Measurements from ENCODE around the gene ZBTB7C.

ZBTB7C gene

DNA sequence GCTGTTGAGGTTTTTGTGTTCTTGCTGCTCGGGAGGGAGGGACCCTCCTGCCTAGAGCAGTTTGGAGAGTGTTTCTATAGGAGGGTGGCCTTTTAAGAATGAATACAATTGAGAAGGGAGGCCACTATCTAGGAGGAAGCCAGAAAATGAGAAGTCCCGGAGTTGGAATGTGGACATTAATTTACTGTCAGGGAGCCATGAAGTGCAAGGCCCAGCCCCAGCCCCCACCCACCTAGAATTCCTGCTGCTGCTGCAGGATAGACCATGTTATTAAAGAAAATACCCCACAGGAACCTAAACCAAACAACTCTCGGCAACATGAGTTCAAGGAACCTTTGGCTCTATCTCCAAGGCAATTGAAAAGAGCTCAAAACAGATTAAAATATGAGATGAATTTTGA, 46.0 kb downstream of the ZBTB7C start:
- TF ChIP-seq, protein P1, sequence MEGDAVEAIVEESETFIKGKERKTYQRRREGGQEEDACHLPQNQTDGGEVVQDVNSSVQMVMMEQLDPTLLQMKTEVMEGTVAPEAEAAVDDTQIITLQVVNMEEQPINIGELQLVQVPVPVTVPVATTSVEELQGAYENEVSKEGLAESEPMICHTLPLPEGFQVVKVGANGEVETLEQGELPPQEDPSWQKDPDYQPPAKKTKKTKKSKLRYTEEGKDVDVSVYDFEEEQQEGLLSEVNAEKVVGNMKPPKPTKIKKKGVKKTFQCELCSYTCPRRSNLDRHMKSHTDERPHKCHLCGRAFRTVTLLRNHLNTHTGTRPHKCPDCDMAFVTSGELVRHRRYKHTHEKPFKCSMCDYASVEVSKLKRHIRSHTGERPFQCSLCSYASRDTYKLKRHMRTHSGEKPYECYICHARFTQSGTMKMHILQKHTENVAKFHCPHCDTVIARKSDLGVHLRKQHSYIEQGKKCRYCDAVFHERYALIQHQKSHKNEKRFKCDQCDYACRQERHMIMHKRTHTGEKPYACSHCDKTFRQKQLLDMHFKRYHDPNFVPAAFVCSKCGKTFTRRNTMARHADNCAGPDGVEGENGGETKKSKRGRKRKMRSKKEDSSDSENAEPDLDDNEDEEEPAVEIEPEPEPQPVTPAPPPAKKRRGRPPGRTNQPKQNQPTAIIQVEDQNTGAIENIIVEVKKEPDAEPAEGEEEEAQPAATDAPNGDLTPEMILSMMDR (conservative IDR thresholded peaks at IDR 0.05; ENCODE audit: low read length), result no peak
- DNase-seq (ENCODE audit: low read depth), result no peak
- no peak overlapping the region for H3K4me3 ChIP-seq (ENCODE audit: low read length)

- TF ChIP-seq, protein P1 (conservative IDR thresholded peaks at IDR 0.05; ENCODE audit: low read length), result no peak
- no peak overlapping the region for H3K4me3 ChIP-seq (ENCODE audit: low read length)
These were observed 47.4 kb downstream of the ZBTB7C start for GRCh38 chr18:48361801-48362200.

DNA sequence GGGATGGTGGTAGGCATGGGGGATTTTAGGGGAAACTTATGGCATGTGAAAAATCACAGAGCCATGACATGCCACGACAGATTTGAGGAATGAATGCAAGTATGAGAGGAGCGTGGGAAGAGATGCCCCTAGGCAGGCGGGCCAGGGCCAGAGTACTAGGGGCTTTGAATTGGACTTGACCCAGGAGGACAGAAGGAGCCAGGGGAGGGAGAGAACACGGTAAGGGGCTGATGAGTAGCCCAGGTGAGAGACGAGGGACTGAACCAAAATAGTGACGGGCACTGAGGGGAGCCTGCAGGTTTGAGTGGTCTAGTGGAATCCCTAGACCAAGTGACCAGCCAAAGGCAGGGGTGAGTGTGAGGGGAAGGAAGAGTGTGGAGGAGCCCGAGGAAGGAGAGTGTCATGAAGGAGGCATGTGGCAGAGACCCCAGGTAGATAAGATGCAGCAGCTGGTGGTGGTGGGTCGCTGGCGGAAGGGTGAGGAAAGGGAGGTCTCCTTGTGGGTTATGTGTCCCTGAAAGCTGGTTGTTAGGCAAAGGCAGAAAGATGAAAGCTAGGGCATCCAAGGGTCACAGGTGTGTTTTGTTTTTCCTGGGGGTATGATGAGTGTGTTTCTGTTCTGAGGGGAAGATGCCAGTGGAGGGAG, 48.7 kb downstream of the ZBTB7C start:
- no peak for DNase-seq (ENCODE audit: low read depth)
- TF ChIP-seq, protein P1 (conservative IDR thresholded peaks at IDR 0.05; ENCODE audit: low read length), result no peak
- no peak overlapping the region for H3K4me3 ChIP-seq (ENCODE audit: low read length)

More at GRCh38 chr18:48361801-48362200, 47.4 kb downstream of the ZBTB7C start:
- no peak for DNase-seq (ENCODE audit: low read depth)

DNA sequence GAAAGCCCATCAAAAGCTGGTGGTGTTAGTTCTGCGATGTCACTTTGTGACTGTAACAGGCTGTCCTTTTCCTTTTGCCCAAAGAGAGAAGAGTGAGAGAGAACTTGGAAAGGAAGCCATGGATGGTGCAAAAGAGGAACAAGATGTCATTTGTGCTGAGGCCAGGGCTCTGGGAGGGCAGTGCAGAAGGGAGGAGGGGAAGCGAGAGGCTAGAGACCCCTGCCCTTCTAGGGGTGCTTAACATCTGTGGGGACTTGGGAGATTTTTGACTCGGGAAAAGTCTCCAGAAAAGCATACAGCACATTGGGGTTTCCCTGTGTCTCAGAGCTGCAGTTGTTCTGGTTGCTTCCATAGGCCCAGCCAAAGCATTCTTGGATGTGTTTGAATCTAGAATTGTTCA, 49.6 kb downstream of the ZBTB7C start:
- TF ChIP-seq, protein P1 (conservative IDR thresholded peaks at IDR 0.05; ENCODE audit: low read length), result no peak
- no peak for DNase-seq (ENCODE audit: low read depth)
- no peak overlapping the region for H3K4me3 ChIP-seq (ENCODE audit: low read length)

GRCh38 chr18:48358868-48359267, 50.3 kb downstream of the ZBTB7C start:
- TF ChIP-seq, protein P1 (conservative IDR thresholded peaks at IDR 0.05; ENCODE audit: low read length), result no peak
- no peak overlapping the region for H3K4me3 ChIP-seq (ENCODE audit: low read length)
- DNase-seq (ENCODE audit: low read depth), result no peak

- no peak for DNase-seq (ENCODE audit: low read depth)
- H3K4me3 ChIP-seq (ENCODE audit: low read length), result no peak overlapping the region
- TF ChIP-seq, protein P1 (conservative IDR thresholded peaks at IDR 0.05; ENCODE audit: low read length), result no peak
These were observed 52.1 kb downstream of the ZBTB7C start for GRCh38 chr18:48356909-48357631.

Data from AG10803 (cell line).